Measurements from ENCODE around the gene ADGRG1.
A peak's percentile ranks its signal among the peaks of the same experiment; 100 is the strongest.
"Not testable (repeated sequence)": the region's sequence is repeated elsewhere in the genome, so short reads cannot be mapped to it uniquely, and the experiment has no call there.

Gene ADGRG1

DNA sequence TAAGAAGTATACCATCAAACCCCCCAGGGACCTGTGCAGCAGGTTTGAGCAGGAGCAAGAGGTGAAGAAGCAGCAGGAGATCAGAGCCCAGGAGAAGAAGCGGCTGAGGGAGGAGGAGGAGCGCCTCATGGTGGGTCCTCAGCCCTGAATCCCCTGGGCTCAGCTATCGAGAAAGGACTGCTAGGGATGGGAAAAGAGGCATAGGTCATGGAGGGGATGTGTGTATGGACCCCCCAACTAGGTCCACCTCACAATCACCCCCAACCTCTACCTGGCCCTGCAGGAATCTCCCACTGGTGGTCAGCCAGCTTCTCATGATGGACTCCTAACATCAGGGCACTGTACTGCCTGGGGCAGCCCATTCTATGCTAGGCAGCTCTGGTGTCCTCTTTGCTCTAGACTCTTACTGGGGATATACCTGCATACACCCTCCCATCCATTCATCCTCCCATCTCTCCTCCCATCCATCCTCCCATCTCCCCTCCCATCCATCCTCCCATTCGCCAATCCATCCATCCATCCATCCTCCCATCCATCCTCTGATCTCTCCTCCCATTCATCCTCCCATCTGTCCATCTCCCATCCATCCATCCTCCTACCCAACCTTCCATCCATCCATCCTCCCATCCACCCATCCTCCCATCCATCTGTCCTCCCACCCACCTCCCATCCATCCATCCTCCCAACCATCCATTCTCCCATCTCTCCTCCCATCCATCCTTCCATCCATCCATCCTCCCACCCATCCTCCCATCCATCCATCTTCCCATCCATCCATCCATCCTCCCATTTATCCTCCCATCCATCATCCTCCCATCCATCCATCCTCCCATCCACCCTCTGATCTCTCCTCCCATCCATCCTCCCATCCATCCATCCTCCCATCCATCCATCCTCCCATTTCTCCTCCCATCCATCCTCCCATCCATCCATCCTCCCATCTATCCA is 76.7 kb downstream of the ADGRG1 start:
- H3K36me3 Mint-ChIP-seq: peaks cover 2% of the 10 kb centered on the region

DNA sequence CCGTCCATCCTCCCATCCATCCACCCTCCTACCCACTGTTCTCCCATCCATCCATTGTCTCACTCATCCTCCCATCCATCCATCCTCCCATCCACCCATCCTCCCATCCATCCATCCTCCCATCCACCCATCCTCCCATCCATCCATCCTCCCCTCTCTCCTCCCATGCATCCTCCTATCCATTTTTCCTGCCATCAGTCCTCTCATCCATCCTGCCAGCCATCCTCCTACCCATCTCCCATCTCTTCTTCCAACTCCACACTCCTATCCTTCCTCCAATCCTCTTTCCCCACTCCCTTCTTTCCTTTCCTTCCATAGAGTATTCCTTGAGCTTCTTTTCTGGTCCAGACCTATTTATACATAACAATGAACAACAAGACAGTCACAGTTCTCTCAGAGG is 78.3 kb downstream of the ADGRG1 start:
- H3K27ac Mint-ChIP-seq: no peak overlapping the region
- H3K27me3 Mint-ChIP-seq: no peaks in the 10 kb centered on the region
- H3K4me1 Mint-ChIP-seq (ENCODE audit: low read depth): no peaks in the 10 kb centered on the region
- H3K4me3 Mint-ChIP-seq: no peak overlapping the region
- H3K36me3 Mint-ChIP-seq: peaks cover 2% of the 10 kb centered on the region
- no peaks in the 10 kb centered on the region for H3K9me3 Mint-ChIP-seq (ENCODE audit: low read depth)

More for the DNA sequence above, 76.7 kb downstream of the ADGRG1 start:
- Mint-ChIP-seq H3K4me1 (ENCODE audit: low read depth) (no peaks in the 10 kb centered on the region), H3K9me3 (ENCODE audit: low read depth) (no peaks in the 10 kb centered on the region), H3K4me3 (no peak overlapping the region), H3K27me3 (no peaks in the 10 kb centered on the region), H3K27ac (no peak overlapping the region)

DNA sequence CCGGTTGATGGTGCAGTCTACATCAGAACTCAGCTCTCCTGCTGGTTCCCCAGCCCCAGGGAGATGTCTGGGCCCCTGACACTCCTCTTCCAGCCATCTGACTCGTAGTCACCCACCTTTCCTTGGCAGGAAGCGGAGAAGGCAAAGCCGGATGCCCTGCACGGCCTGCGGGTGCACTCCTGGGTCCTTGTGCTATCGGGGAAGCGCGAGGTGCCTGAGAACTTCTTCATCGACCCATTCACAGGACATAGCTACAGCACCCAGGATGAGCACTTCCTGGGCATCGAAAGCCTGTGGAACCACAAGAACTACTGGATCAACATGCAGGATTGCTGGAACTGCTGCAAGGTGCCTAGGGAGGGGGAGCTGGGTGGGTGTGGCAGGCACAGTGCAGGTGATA is 78.9 kb downstream of the ADGRG1 start:
- no peaks in the 10 kb centered on the region for H3K4me1 Mint-ChIP-seq (ENCODE audit: low read depth)
- no peak overlapping the region for H3K4me3 Mint-ChIP-seq
- H3K27ac Mint-ChIP-seq: no peak overlapping the region
- H3K36me3 Mint-ChIP-seq: peaks cover 2% of the 10 kb centered on the region
- no peaks in the 10 kb centered on the region for H3K9me3 Mint-ChIP-seq (ENCODE audit: low read depth)
- no peaks in the 10 kb centered on the region for H3K27me3 Mint-ChIP-seq

DNA sequence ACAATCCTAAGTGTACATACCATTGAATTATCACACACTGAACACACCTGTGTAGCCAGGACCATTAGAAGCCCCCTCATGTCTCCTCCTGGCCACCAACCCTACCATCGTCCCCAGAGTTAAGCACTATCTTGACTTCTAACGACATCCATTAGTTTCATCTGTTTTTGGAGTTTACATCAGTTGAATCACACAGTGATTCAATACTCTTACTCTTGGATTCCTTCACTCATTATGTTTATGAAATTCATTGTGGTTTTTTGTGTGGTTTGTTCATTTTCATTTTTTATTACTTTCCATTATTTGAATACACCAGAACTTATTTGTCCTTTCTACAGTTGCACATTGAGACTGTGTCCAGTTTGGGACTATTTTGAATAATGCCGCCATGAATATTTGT is 79.7 kb downstream of the ADGRG1 start:
- Mint-ChIP-seq H3K4me3 (no peak overlapping the region), H3K27ac (no peak overlapping the region), H3K4me1 (ENCODE audit: low read depth) (no peaks in the 10 kb centered on the region), H3K36me3 (peaks cover 2% of the 10 kb centered on the region), H3K9me3 (ENCODE audit: low read depth) (no peaks in the 10 kb centered on the region), H3K27me3 (no peaks in the 10 kb centered on the region)

DNA sequence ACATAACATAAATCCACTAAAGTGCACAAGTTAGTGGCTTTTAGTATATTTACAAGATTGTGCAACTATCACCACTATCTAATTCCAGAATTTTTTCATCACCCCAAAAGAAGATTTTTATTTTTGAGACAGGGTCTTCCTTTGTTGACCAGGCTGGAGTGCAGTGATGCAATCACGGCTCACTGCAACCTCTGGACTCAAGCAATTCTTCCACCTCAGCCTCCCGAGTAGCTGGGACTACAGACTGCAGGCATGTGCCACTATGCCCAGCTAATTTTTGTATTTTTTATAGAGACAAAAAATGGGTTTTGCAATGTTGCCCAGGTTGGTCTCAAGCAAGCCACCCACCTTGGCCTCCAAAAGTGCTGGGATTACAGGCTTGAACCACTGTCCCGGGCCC is 81.2 kb downstream of the ADGRG1 start:
- Mint-ChIP-seq H3K4me3 (no peak overlapping the region), H3K27me3 (no peaks in the 10 kb centered on the region), H3K27ac (no peak overlapping the region), H3K36me3 (peaks cover 2% of the 10 kb centered on the region), H3K9me3 (ENCODE audit: low read depth) (no peaks in the 10 kb centered on the region), H3K4me1 (ENCODE audit: low read depth) (no peaks in the 10 kb centered on the region)

DNA sequence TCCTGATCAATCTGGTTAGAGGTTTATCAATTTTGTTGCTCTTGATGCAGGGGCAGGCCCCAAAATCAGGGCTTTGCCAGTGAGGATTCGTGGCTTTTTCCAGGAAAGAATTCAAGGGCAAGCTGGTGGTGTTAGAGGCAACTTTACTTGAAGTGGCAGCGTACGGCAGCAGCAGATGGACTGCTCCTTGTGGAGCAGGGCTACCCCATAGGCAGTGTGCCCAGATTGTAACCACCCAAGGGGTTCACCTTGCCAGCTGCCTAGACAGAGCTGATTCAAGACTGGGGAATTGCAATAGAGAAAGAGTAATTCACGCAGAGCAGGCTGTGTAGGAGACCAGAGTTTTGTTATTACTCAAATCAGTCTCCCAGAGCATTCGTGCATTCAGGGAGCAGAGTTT is 82.9 kb downstream of the ADGRG1 start:
- Mint-ChIP-seq H3K9me3 (ENCODE audit: low read depth) (no peaks in the 10 kb centered on the region), H3K4me1 (ENCODE audit: low read depth) (no peaks in the 10 kb centered on the region), H3K27ac (no peak overlapping the region), H3K4me3 (no peak overlapping the region), H3K36me3 (peaks cover 2% of the 10 kb centered on the region), H3K27me3 (no peaks in the 10 kb centered on the region)

DNA sequence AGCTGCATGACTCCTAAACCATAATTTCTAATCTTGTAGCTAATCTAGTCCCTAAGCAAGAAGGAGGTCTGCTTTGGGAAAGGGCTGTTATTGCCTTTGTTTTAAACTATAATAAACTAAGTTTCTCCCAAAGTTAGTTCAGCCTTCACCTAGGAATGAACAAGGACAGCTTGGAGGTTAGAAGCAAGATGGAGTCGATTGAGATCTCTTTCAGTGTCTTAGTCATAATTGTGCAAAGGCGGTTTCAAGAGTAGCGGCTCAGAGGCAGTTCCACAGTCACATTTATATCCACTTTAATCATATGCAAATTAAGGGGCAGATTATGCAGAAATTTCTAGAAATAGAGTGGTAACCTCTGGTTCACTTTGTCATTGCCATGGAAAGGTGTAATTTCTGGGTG is 83.6 kb downstream of the ADGRG1 start:
- no peaks in the 10 kb centered on the region for H3K9me3 Mint-ChIP-seq (ENCODE audit: low read depth)
- H3K4me1 Mint-ChIP-seq (ENCODE audit: low read depth): no peaks in the 10 kb centered on the region
- no peak overlapping the region for H3K4me3 Mint-ChIP-seq
- H3K36me3 Mint-ChIP-seq: peaks cover 2% of the 10 kb centered on the region
- H3K27me3 Mint-ChIP-seq: no peaks in the 10 kb centered on the region
- H3K27ac Mint-ChIP-seq: peak overlapping the region; percentile 24

DNA sequence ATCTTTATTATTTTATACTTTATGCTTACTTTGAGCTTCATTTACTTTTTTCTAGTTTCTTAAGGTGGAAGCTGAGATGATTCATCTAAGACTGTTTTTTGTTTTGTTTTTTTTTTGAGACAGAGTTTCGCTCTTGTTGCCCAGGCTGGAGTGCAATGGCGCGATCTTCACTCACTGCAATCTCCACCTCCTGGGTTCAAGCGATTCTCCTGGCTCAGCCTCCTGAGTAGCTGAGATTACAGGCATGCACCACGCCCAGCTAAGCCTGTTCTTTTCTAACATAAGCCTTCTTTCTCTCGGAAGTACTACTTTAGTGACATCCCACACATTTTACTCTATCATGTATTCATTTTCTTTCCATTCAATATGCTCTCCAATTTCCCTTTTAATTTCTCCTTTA is 84.1 kb downstream of the ADGRG1 start:
- H3K27ac Mint-ChIP-seq; H3K9me3 Mint-ChIP-seq (ENCODE audit: low read depth); H3K4me1 Mint-ChIP-seq (ENCODE audit: low read depth); H3K36me3 Mint-ChIP-seq; H3K27me3 Mint-ChIP-seq; H3K4me3 Mint-ChIP-seq: not testable (repeated sequence)

DNA sequence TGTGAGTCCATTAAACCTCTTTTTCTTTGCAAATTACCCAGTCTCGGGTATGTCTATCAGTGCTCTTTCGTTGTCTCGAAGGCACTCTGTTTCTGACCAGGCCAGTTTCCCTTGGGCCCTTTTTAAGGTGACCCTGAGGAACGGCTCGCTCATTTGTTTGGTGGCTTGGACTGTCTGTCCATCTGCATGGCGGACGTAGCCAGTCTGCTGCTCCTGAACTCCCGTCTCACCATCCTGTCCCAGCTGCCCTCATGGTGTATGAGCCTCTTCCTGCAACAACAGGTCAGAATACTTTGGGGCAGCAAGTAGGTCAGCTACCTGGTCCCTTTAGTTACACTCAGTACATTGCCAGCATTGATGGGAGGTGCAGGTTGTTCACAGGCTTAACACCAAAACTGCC is 85.2 kb downstream of the ADGRG1 start:
- Mint-ChIP-seq H3K9me3 (ENCODE audit: low read depth) (no peaks in the 10 kb centered on the region), H3K4me3 (no peak overlapping the region), H3K36me3 (no peaks in the 10 kb centered on the region), H3K27me3 (no peaks in the 10 kb centered on the region), H3K4me1 (ENCODE audit: low read depth) (no peaks in the 10 kb centered on the region), H3K27ac (no peak overlapping the region)

DNA sequence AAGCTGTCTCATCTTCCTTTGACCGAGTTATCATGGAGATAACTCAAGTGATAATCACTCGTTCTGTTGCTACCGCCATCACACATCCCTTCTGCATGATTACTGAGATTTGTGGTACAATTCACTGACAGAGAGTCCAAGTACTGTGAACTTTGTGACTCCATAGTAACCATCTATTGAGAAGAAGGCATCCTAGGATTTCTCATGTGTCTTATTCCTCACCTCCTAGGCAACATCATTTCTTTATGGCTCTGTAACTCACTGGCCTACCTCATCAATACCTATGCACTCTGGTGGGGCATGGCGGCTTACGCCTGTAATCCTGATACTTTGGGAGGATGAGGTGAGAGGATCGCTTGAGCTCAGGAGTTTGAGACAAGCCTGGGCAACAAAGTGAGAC is 85.6 kb downstream of the ADGRG1 start:
- H3K27me3 Mint-ChIP-seq: no peaks in the 10 kb centered on the region

More for the DNA sequence above, 85.6 kb downstream of the ADGRG1 start:
- Mint-ChIP-seq H3K4me1 (ENCODE audit: low read depth) (no peaks in the 10 kb centered on the region), H3K4me3 (no peak overlapping the region), H3K36me3 (no peaks in the 10 kb centered on the region), H3K9me3 (ENCODE audit: low read depth) (no peaks in the 10 kb centered on the region), H3K27ac (no peak overlapping the region)

All from activated naive CD8-positive, alpha-beta T cell (primary cell).